Activated CD8-positive, alpha-beta memory T cell treated with anti-CD3 and anti-CD28 coated beads for 48 hours (primary cell): ENCODE data around the gene TEX261.

Experiments used
- DNase-seq, 3 experiments: peaks; one replicate each; pipeline ENCODE4 v3.0.0-alpha.2; 2020; ENCODE audit warnings: low read depth in 2 of 3, low spot score in 2 of 3

TEX261 gene

DNA sequence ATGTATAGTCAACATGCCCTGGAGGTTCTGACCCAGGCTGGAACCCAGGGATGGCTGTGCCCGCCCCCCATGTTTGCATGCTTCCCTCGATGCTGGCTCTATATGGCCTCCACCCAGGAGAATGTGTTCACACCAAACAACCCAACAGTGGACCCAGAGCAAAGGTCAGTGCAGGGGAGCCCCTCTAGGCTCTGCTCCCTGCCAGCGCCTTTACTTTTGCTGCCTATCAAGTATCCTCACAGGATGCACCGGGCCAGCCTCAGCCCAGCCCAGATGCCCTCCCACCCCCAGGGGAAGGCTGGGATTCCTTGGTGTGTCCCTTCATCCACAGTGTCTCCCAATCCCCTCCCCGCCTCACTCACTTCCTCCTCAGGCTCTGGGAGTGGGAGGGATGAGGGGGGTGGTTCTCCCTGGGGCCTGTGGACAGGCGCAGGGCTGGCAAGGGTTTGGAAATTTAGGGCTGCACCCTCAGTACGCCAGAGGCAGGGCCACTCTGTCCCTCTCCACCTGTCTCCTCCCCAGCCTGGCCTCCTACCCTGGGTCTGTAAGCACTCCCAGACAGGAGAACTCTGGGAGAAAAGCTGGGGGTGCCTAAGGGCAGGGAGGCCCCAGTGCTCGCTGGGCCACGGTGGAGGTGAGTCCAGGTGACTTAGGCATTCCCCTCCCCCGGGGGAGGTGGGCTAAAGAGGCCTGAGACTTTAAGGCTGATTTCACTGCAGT is 56.6 kb downstream of the TEX261 start:
- no peak for DNase-seq

DNA sequence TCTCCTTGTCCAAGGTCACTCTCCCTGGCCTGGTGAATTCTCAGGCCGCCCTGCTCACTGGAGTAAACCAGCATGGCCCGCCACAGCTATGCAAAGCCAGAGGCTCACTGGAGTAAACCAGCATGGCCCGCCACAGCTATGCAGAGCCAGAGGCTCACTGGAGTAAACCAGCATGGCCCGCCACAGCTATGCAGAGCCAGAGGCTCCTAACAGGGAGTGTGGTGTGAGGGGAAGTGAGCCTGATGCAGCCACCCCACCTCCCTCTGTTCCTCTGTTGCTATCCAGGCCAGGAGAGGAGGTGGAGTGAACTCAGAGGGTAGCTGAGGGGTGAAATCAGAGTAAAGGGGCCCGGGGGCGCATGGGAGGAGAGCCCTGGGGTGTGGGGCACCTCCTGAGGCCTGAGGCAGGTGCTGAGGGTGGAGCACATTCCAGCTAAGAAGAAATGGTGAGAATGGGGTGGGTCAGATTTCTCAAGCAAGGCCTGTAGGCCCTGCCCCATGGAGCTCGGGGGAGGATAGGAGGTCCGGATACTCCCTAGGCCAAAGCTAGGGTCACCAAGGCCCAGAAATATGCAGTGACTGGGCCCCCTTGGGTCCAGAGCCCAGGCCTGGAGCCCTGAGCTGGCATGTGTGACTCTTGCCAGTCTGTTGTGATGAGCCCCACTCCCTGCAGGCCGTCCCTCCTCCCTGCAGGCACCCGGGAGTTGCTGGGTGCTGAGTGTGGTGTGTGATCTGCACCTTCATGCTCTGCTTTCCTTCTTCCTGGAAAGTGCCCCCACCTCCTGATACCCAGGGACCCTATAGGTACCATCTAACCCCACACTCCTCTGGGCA is 57.5 kb downstream of the TEX261 start:
- no peak for DNase-seq

DNA sequence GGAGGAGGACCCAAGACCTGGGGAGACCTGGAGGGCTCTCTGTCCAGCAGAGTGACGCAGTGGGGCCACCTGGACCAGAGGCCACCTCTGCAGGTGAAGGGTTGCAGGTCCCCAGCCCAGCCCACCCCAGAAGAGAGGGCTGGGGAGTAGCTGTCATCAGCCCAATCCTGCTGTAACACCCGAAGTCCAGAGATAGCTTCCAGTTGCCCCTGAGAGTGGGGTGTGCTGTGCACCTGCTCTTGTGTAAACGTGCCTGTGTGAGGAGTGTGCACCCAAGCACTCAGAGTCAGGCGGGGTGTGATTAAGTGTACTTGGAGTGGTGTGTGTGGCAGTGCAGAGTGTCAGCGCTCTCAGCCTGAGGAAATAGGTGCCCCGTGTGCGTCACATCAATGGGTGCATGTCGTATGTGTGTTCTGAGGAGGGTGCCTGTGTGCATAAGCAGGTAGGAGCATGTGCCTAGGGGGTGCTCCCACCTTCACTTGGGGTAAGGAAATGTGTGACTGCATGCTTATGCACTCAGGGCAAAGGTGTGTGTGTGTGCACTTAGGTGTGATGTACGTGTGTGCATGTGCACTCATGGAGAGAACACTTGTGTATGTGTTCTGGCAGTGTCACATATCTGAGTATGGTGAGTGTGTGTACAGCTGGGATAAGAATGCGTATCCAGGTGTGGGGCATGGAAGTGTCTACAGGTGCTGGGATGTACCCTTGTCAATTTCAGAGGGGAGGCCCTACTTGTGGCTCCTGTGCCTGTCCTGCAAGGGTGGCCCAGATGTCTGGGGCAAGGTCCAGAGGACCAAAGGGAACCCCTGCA is 58.3 kb downstream of the TEX261 start:
- no peak for DNase-seq
